WTC11 (cell line): Measurements from ENCODE around the gene TMEM205. TPM values are rescaled to one million over a fixed set of nuclear protein-coding genes. Genes with fewer than 3 reads are reported as not detected.

ENCODE experiments used
- ATAC-seq: fragments of 200-7000 bp; cut with Tn5 transposase; 2 replicates; pipeline ENCODE4 v1.10.0; 2021; ENCODE audit warnings: mild to moderate bottlenecking, moderate library complexity
- CTCF ChIA-PET: fragments of 300-600 bp; sonication (Branson Sonifier 250); formaldehyde crosslinking; loops from one replicate; lab custom pipeline; 2021; ENCODE audit warnings: antibody characterized with exemption; lab: Charles Lee
- POLR2A ChIA-PET: fragments of 350-600 bp; sonication (Branson Sonifier 250); formaldehyde crosslinking; loops from one replicate; lab custom pipeline; 2021; ENCODE audit warnings: antibody characterized with exemption; lab: Charles Lee
- DNase-seq: peaks from one replicate; pipeline ENCODE4 v3.0.0; 2021; ENCODE audit warnings: low spot score
- H3K27ac Mint-ChIP-seq: 2 replicates; pipeline ENCODE4 v1.8.0; 2021; ENCODE audit warnings: mixed read lengths
- H3K27me3 Mint-ChIP-seq: 2 replicates; pipeline ENCODE4 v1.8.0; 2021; ENCODE audit warnings: low read depth, mild to moderate bottlenecking, moderate library complexity, mixed read lengths
- H3K36me3 Mint-ChIP-seq: 2 replicates; pipeline ENCODE4 v1.8.0; 2021; ENCODE audit warnings: mixed read lengths
- H3K4me1 Mint-ChIP-seq: 2 replicates; pipeline ENCODE4 v1.8.0; 2022; ENCODE audit warnings: mixed read lengths
- H3K4me3 Mint-ChIP-seq: 2 replicates; pipeline ENCODE4 v1.8.0; 2021; ENCODE audit warnings: mild to moderate bottlenecking, moderate library complexity, mixed read lengths
- H3K9me3 Mint-ChIP-seq: 2 replicates; pipeline ENCODE4 v1.8.0; 2021; ENCODE audit warnings: mixed read lengths
- ARID4B ChIP-seq: sonication (generic); formaldehyde crosslinking; IDR thresholded peaks from 2 replicates; pipeline ENCODE4 v1.8.0; 2023; ENCODE audit warnings: missing genetic modification reagents, mild to moderate bottlenecking, borderline replicate concordance
- CDX4 ChIP-seq: fragments of 250-450 bp; sonication (Bioruptor Pico); IDR thresholded peaks from 2 replicates; pipeline ENCODE4 v1.9.0; 2021; ENCODE audit warnings: moderate library complexity, mild to moderate bottlenecking, inconsistent platforms, borderline replicate concordance
- ETV6 ChIP-seq: sonication (generic); formaldehyde crosslinking; IDR thresholded peaks from 2 replicates; pipeline ENCODE4 v1.8.1; 2022; ENCODE audit warnings: mild to moderate bottlenecking, missing genetic modification reagents
- FOXK1 ChIP-seq: sonication (generic); formaldehyde crosslinking; IDR thresholded peaks from 2 replicates; pipeline ENCODE4 v1.8.0; 2022; ENCODE audit warnings: mild to moderate bottlenecking, moderate library complexity, missing genetic modification reagents
- FOXP4 ChIP-seq: sonication (generic); formaldehyde crosslinking; IDR thresholded peaks from 2 replicates; pipeline ENCODE4 v1.8.0; 2022; ENCODE audit warnings: mild to moderate bottlenecking, missing genetic modification reagents
- GABPB1 ChIP-seq: sonication (generic); formaldehyde crosslinking; IDR thresholded peaks from 2 replicates; pipeline ENCODE4 v1.8.1; 2023; ENCODE audit warnings: mild to moderate bottlenecking, missing genetic modification reagents
- HMGXB4 ChIP-seq: sonication (generic); formaldehyde crosslinking; IDR thresholded peaks from 2 replicates; pipeline ENCODE4 v1.8.1; 2023; ENCODE audit warnings: mild to moderate bottlenecking, moderate library complexity, missing genetic modification reagents
- IRF1 ChIP-seq: sonication (generic); formaldehyde crosslinking; IDR thresholded peaks from 2 replicates; pipeline ENCODE4 v1.8.0; 2023; ENCODE audit warnings: missing genetic modification reagents
- MAX ChIP-seq: sonication (generic); formaldehyde crosslinking; IDR thresholded peaks from 2 replicates; pipeline ENCODE4 v1.8.0; 2022; ENCODE audit warnings: mild to moderate bottlenecking, missing genetic modification reagents
- NFYB ChIP-seq: sonication (generic); formaldehyde crosslinking; conservative IDR thresholded peaks from 2 replicates; pipeline ENCODE4 v1.8.0; 2022; ENCODE audit warnings: low read depth, missing genetic modification reagents
- PRDM15 ChIP-seq: sonication (generic); formaldehyde crosslinking; IDR thresholded peaks from 2 replicates; pipeline ENCODE4 v1.8.0; 2022; ENCODE audit warnings: missing genetic modification reagents
- RELA ChIP-seq: sonication (generic); formaldehyde crosslinking; IDR thresholded peaks from 2 replicates; pipeline ENCODE4 v1.8.1; 2022; ENCODE audit warnings: missing genetic modification reagents, mild to moderate bottlenecking, borderline replicate concordance
- SMAD4 ChIP-seq: sonication (generic); formaldehyde crosslinking; IDR thresholded peaks from 2 replicates; pipeline ENCODE4 v1.8.0; 2022; ENCODE audit warnings: mild to moderate bottlenecking, missing genetic modification reagents
- SP1 ChIP-seq: sonication (generic); formaldehyde crosslinking; conservative IDR thresholded peaks from 2 replicates; pipeline ENCODE4 v1.8.1; 2022; ENCODE audit warnings: missing genetic modification reagents
- ZNF121 ChIP-seq: sonication (generic); formaldehyde crosslinking; IDR thresholded peaks from 2 replicates; pipeline ENCODE4 v1.8.0; 2023; ENCODE audit warnings: missing genetic modification reagents
- ZNF138 ChIP-seq: sonication (generic); formaldehyde crosslinking; conservative IDR thresholded peaks from 2 replicates; pipeline ENCODE4 v1.8.1; 2022; ENCODE audit warnings: mild to moderate bottlenecking, moderate library complexity, missing genetic modification reagents
- ZNF263 ChIP-seq: sonication (generic); formaldehyde crosslinking; IDR thresholded peaks from 2 replicates; pipeline ENCODE4 v1.8.1; 2022; ENCODE audit warnings: low read depth, mild to moderate bottlenecking, moderate library complexity, missing genetic modification reagents
- ZNF423 ChIP-seq: fragments of 250-450 bp; sonication (Bioruptor Pico); IDR thresholded peaks from 2 replicates; pipeline ENCODE4 v2.1.2; 2022; ENCODE audit warnings: mild to moderate bottlenecking, moderate library complexity
- total RNA-seq: library from RNA; stranded (reverse); gene quantifications from 3 replicates; pipeline ENCODE4 v1.2.3, GENCODE V29; 2021

TMEM205 gene
- total RNA-seq, 1 experiment from 2014 or later: 69.9 TPM

GRCh38 chr19:11380653-11381537 is 34.8 kb upstream of the TMEM205 start:
- ATAC-seq (peak; percentile 82), DNase-seq (peak; percentile 98)
- H3K36me3 Mint-ChIP-seq: peaks cover 10% of the 10 kb centered on the region
- H3K27me3 Mint-ChIP-seq: peaks cover 3% of the 10 kb centered on the region; the same call in 1 of the 2 replicates
- H3K27ac Mint-ChIP-seq: peak overlapping the region; percentile 100
- H3K4me3 Mint-ChIP-seq: peak overlapping the region; percentile 91
- peaks cover 32% of the 10 kb centered on the region for H3K4me1 Mint-ChIP-seq
- peaks cover 3% of the 10 kb centered on the region; the same call in 1 of the 2 replicates for H3K9me3 Mint-ChIP-seq
- CTCF ChIA-PET: interaction anchor here (0.5 to 5.3 kb wide), 55 partner anchors 9 to 1445 kb away, joined by 3 to 308 read pairs (median 5); partner anchors contain the start of genes CCDC159, CNN1, ECSIT and ELAVL3
- POLR2A ChIA-PET: interaction anchor here (0.6 to 5.9 kb wide), 9 partner anchors 10 to 102 kb away, joined by 3 to 115 read pairs (median 5); partner anchors contain the start of genes ODAD3, PRKCSH, RAB3D and RGL3
- TF ChIP-seq SMAD4 (CRISPR knock-in tag) (no peak), ETV6 (CRISPR knock-in tag) (peak; percentile 44; the same call in 1 of the 2 replicates), RELA (no peak), MAX (CRISPR knock-in tag) (peak; percentile 75; the same call in 1 of the 2 replicates), SP1 (CRISPR knock-in tag) (peak; percentile 91), CDX4 (CRISPR knock-in tag) (no peak), ZNF121 (0 out of 2 replicates have a peak, but pooled peaks have one; percentile 30), GABPB1 (CRISPR knock-in tag) (peak; percentile 65), FOXK1 (peak; percentile 57; the same call in 1 of the 2 replicates), PRDM15 (CRISPR knock-in tag) (0 out of 2 replicates have a peak, but pooled peaks have one; percentile 6), ZNF263 (CRISPR knock-in tag) (peak; percentile 94; the same call in 1 of the 2 replicates), IRF1 (CRISPR knock-in tag) (0 out of 2 replicates have a peak, but pooled peaks have one; percentile 51), FOXP4 (CRISPR knock-in tag) (peak; percentile 52; the same call in 1 of the 2 replicates), HMGXB4 (peak; percentile 95), ZNF423 (CRISPR knock-in tag) (peak; percentile 32; the same call in 1 of the 2 replicates), ARID4B (CRISPR knock-in tag) (peak; percentile 57; the same call in 1 of the 2 replicates), NFYB (peak; percentile 78), ZNF138 (CRISPR knock-in tag) (no peak)
